NCI-H2227 (cell line): ENCODE data around the gene ZNF185.

Experiments used
- DNase-seq: peaks from one replicate; lab custom pipeline; 2025; ENCODE audit not compliant: unreplicated experiment; lab: John Stamatoyannopoulos, UW

ZNF185 gene

DNA sequence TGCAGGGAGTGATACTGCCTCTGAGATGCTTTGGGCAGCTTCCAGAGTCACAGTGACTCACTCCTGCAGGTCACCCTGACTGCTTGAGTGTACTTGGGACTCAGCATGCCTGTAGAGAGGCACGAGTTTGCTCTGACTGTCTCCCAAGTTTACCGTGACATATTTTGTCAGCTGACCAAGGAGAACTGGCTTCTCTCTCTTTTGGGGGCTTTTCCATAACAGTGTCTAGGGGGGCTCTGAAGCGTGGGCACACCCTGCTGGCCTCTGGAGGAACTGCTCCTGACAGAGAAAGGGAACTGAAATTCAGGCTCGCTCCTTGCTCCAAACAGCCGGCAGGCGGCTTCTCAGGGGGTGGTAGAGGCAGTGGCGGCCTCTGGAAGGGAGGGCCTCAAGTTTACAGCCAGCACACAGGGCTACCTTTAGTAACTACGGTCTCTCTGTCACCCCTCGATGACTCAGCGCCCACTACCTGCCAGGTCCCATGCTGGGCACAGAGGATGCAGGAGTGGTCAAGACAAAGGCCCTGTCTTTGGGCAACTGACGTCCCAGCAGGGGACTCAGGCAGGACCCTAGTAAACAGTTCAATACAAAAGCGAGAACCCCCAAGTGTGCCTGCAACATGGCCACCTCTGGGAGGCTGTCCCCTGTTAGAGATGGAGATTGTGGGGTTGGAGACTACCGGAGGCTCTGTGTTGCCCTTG lies 17.8 kb downstream of the ZNF185 start:
- peak; percentile 56 for DNase-seq

DNA sequence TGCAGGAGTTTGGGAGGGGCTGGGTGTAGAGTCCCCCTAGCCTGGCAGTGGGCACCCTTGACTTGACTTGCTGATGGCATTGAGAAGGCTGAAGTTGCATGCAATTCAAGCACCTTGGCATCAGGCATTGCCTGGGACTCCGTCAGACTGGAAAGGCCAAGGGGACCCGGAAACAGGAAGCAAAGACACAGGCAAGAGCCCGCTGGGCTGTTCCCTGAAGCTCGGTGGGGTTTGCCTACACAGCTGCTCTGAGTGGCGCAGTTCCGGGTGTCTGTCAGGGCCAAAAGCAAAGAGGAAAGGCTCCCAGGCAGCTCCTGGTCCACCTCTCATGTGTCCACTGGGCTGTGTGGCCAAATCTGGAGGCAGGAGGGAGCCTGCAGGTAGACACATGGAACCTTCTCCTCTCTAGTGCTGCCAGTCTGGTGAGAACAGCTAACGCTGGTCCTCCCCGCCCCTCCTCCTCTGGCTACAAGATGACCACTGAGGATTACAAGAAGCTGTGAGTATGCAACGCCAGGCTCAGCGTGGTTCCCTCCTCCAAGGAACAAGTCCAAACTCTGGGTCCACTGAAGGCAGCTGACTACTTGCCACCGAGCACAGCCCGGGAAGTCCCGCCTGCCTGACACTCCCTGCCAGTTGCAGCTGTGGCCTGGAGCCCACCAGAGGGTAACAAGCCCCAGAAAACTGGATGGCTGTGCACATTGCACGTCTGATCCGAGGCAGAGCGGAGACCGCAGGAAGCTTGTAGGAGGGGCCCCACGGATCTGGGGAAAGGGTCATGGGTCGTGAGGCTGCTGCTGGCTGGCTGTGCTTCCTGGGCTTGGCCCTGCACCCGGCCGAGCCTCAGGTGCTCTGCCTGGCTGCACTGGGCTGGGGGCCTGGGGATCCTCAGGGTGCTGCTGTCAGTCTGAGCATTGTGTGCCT lies 20.1 kb downstream of the ZNF185 start:
- no peak for DNase-seq

GRCh38 chrX:152918707-152919106 lies 20.8 kb downstream of the ZNF185 start:
- no peak for DNase-seq

- no peak for DNase-seq
These were observed 25.7 kb downstream of the ZNF185 start for GRCh38 chrX:152923599-152923998.

DNA sequence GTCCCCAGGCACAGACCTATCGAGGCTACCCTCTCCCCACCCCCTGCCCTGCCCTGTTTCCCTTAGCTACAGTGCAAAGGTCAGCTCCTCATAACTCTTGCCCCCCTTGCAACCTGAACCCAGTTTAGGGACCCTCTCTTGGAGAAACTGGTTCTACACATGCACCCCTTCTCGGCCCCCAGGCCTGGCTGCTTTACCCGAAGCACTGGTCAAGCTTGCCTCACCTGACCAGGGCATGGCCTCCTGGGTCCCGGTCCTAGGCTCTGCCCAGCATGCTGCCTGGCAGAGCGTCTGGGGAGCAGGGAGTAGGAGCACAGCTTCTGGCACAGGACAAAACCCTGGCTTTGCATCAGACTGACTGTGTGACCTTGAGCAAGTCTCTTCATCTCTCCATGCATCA lies 28.0 kb downstream of the ZNF185 start:
- DNase-seq: no peak

GRCh38 chrX:152926279-152926678 lies 28.4 kb downstream of the ZNF185 start:
- peak; percentile 74 for DNase-seq

DNA sequence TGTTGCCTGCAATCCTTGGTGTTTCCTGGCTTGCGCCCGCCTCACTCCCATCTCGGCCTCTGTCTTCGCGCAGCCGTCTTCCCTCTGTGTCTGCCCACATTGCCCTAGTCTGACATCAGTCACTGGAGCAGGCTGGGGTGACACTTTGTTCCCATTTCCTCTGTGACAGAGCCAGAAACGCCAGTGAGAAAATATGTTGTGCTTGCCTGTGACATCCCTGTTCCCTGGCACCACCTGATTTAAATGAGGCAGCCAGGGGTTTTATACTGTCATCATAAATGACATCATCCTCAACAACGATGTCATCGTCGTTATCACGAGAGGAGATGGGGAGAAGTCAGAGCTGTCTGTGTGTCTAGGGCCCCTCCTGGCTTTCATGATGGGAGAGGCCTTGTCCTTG lies 29.1 kb downstream of the ZNF185 start:
- DNase-seq: no peak

DNA sequence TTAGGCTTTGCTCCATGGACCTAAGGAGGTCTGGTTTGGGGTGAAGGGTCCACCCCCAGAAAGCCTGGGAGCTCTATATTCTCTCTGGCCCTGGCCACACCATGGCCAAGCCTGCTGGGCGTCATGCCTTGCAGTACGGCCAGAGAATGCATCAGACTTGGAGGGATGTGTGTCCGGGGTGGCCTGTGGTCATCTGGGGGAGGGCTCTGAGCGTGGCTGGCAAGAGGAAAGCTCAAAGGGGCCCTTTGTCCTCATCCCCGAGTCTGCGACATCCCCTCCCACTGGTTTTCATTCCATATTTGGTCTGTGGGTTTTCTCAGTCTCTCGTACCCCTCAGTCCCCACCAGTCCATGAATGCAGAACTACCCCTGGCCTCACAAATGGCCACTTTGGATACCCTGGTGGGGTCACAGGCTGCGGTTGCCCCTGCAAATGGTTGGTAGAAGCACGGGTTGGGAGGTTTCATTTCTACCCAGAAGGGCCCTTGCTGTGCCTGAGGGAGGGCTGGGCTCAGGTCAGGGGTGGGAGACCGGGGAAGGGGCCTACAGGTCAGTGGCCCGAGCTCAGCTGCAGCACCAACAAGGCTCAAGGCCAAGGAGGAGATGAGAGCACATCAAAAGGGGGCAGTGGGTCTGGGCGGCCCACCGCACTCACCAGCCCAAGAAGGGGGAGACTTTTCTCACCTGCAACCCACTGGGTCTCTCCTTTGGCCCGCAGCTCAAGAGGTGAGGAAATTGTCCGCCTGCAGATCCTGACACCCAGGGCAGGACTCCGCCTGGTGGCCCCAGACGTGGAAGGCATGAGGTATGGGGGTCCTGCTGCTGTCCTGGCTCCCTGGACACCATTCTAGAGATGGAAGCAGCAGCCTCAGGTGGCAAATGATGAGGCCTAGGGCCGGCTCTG lies 30.2 kb downstream of the ZNF185 start:
- DNase-seq: no peak

DNA sequence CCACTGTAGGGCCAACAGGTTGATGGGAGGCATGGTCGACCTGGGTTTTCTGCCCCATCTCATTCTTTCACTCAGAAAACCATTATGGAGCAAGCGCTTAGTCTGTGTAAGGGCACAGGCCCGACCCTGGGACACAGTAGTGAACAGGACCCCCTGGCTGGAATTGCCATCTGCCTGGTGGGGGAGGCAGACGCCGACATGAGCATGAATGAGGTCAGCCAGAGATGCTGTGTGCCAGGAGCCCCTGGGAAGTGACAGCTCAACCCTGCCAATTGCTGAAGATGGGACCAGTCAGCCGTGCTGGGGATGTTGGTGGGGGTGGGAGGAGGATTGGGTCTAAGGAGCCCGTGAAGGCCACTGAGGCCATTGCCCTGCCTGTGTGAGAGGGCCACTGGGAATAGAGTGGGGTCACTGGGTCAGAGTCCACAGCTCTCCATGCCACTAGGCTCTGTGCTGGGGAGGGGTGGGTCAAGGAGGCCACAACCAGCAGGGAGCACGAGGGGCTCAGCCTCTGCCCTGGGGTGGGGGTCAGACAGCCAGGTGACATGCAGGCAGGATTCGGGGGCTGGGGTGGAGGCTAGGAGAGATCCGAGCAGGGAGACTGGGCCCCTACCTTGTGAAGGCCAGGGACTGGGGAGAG lies 31.0 kb downstream of the ZNF185 start:
- no peak for DNase-seq

- no peak for DNase-seq
These were observed 32.0 kb downstream of the ZNF185 start for GRCh38 chrX:152929898-152930297.

DNA sequence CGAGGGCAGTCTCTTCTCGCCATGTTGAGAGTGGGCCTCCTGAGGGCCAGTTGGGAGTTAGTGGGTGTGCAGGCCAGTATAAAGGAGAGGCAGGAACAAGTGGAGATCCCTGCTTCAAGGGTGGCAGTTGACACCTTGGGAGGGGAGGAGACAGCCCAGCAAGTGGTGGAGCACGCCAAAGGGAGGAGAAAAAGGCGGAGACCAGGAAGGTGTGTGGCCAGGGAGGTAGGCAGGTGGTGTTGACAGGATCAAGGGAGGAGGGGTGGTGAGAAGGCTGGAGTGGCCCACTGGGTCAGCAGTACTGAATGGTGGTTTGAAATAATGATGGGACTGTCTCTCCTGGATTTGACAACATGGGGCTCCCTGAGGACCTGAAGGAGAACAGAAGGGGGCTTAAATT lies 32.6 kb downstream of the ZNF185 start:
- no peak for DNase-seq

GRCh38 chrX:152932144-152932543 lies 34.3 kb downstream of the ZNF185 start:
- no peak for DNase-seq

GRCh38 chrX:152932598-152933175 lies 34.8 kb downstream of the ZNF185 start:
- DNase-seq: no peak

- no peak for DNase-seq
These were observed 38.4 kb downstream of the ZNF185 start for GRCh38 chrX:152936306-152936705.

- DNase-seq: no peak
These were observed 39.4 kb downstream of the ZNF185 start for GRCh38 chrX:152937236-152937635.

DNA sequence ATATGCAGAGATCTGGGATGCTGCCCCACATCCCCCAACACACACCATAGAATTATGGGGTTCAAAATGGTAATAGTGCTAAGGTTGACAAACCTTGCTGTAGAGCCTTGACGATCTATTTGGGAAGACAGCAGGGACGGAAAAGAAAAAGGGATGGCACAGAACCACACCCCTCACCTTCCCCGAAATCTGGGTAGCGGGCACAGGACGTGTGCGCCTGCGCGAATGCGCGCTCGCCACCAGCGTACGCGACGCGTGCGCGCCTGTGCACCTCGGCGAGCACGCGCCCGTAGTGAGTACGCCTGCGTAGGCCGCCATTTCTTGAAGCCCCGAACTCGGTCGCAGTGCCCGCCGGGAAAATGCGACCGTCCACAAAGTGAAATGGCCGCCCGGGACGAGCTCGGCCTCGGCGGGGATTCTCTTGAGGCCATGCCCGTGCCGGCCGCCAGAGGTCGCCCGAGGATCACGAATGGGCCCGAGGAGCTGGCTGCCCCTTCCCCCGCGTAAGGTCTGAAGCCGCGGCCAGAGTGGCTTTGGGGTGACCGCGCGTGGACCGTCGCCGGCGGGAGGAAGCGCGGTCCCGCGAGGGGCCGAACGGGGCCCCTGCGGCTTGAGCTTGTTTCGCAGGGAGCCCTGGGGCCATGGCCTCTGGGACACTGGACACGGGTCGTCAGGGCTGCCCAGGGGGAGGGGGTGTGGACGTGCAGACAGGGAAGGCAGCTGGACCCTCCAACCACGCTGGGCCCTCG lies 43.6 kb downstream of the ZNF185 start:
- peak; percentile 97 for DNase-seq

GRCh38 chrX:152942077-152942442 lies 44.2 kb downstream of the ZNF185 start:
- no peak for DNase-seq

DNA sequence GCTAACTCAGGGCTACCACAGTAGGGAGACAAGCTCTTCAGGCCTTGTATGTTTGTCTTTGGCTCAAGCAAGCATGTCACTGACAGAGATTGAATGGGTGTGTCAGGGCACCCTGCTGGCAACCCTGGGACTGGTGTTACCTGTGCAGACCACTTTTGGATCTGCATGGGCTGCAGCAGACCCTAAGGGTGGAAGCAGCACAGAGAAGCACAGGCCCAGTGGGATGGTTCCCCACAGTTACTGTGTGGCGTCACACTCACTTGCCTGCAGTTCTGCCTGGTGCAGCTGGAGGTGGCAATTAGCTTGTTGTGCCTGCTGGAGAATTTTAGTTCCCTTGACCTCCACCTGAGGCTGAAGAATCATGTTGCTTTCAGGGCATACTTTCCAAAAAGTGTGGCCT lies 46.0 kb downstream of the ZNF185 start:
- no peak for DNase-seq

GRCh38 chrX:152945021-152945979 lies 47.4 kb downstream of the ZNF185 start:
- no peak for DNase-seq
